Endothelial cell of hepatic sinusoid (primary cell): ENCODE measurements around the gene LSP1.
"Not testable (repeated sequence)": the region's sequence is repeated elsewhere in the genome, so short reads cannot be mapped to it uniquely, and the experiment has no call there.

Source experiments
- in situ Hi-C: cut with HindIII; loops from 2 replicates; pipeline ENCODE4 v1.10.0; 2017; ENCODE audit warnings: low sequenced_read_pairs

The LSP1 gene

DNA sequence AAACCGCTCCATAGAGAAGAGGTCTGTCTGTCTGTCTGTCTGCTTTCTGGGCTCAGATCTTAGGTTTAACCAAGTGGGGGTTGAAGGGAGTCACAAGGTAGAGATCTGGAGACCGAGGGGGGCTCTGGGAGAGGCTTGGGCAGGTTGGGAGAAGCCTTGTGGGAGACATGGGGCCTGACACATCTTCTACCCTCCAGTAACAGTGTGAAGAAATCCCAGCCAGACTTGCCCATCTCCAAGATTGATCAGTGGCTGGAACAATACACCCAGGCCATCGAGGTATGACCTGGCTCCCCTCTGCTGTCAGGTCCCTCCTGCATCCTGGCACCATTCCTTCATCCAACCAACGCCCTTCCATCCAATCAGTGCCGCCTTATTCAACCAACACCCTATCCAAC lies 31.4 kb downstream of the LSP1 start:
- in situ Hi-C loops: no loop called here

DNA sequence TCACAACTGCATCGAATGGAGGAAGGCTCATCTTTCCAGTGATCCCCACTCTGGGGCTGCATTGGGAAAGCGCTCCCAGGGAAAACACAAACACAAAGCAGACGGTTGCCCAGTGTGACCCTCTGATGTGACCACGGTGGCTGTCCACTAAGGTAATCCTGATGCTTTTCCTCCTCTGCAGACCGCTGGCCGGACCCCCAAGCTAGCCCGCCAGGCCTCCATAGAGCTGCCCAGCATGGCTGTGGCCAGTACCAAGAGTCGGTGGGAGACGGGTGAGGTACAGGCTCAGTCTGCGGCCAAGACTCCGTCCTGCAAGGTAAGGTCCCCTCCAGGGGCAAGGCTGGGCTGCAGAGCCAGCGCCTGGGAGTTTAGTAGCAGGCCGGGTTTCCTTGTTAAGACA lies 33.7 kb downstream of the LSP1 start:
- in situ Hi-C loops: not testable (repeated sequence)

DNA sequence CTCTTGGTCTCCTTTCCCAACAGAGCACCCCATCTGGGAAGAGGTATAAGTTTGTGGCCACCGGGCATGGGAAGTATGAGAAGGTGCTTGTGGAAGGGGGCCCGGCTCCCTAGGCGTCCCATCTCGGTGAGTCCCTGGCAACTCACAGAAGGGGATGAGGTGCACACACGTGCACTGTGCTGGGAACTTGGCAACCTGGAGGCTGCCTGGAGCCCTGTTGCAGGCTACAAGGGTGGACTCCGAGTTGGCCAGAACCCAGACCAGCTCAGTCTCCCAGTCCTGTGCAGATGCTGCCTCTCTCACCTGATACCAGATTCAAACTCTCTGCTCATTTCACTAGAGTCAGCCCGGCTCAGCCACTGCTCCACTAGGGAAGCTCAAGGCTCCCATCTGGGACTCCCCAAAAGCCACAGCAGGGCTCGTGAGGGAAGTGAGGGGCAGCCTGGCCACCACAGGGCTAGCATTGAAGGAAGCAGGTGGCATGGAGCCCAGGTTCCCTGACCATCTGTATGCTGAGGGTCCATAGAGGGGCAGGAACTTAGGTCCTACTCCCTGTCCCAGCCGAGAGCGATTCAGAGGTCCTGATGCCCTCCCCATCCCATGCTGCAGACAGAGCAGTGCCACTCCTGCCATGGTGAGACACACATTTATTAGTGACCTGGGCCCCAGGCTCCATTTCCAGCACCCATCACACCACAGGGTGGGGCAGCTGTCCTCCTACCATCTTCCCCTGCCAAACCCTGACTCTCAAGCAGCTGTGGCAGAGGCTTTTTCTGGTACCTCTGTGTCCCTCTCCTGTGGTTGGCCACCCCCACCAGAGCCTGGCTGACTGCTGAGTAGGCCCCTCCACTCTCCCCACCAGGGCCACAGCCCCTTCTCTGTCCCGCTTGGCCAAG lies 34.8 kb downstream of the LSP1 start:
- in situ Hi-C loops: no loop called here

DNA sequence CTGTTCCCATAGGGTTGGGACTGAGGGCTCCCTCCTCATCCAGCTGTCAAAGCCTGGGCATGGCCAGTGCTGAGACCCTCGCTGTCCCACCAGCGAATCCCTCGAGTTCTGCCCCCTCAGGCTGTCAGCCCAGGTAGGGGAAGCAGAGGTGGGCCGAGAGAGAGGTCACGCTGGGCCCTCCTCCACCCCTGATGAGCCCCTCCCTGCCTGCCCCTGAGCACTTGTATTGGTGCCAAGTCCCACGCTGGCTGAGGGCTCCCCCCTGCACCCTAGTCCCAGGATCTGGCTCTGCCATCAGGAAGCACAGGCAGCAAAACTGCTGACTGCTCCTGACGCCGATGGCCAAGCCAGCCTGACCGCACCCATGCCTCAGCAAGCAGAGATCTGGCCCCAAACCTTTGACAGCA lies 35.5 kb downstream of the LSP1 start:
- in situ Hi-C loops: no loop called here

DNA sequence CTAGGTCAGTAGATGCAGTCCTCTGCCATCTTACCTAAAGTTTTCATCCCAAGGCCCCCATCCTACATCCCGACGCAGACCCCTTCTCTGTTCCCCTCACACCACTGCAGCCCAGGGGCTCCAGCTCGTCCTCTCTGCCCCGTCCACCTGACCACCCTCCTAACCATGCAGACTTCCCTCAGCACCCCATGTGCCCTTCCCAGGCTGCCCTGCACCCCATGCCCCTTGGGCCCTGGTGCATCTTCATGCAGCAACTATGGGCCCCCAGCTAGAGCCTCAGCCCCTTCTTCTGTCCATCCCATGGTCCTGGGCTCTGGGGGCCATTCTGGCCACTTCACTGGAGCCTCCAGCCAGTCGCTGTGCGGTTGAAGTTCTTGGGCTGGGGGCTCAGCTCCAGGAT lies 35.9 kb downstream of the LSP1 start:
- in situ Hi-C loops: no loop called here

DNA sequence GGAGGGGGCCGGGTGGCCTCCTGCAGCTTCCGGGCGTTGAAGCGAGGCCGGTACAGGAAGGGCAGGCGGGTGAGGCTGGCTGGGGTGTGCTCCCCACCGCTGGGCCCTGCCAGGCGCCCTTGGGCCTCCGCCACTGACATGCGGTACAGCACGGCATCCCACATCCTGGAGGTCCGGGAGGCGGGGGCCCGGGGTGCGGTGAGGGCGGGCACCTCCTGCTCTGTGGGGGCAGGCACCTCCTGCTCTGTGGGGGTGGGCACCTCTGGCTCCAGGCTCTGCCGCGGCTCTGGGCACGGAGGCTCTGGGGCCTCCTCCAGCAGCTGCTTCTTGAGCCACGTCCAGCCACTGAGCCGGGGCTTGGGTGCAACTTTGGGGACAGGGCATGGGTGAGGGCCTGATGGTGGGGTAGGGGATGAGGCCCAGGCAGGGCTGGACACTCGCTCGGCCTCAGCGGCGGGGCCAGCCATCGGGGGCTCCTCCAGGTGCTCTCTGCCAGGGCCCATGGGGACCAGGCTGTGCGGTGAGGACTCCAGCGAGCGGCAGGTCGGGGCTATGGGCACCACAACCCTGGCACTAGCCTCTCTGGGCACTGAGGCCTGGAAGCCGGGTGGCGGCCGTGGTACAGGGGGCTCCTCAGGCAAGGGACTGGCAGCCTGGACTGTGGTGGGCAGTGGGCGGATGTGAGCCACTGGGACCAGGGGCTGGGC lies 36.5 kb downstream of the LSP1 start:
- in situ Hi-C loops: no loop called here

DNA sequence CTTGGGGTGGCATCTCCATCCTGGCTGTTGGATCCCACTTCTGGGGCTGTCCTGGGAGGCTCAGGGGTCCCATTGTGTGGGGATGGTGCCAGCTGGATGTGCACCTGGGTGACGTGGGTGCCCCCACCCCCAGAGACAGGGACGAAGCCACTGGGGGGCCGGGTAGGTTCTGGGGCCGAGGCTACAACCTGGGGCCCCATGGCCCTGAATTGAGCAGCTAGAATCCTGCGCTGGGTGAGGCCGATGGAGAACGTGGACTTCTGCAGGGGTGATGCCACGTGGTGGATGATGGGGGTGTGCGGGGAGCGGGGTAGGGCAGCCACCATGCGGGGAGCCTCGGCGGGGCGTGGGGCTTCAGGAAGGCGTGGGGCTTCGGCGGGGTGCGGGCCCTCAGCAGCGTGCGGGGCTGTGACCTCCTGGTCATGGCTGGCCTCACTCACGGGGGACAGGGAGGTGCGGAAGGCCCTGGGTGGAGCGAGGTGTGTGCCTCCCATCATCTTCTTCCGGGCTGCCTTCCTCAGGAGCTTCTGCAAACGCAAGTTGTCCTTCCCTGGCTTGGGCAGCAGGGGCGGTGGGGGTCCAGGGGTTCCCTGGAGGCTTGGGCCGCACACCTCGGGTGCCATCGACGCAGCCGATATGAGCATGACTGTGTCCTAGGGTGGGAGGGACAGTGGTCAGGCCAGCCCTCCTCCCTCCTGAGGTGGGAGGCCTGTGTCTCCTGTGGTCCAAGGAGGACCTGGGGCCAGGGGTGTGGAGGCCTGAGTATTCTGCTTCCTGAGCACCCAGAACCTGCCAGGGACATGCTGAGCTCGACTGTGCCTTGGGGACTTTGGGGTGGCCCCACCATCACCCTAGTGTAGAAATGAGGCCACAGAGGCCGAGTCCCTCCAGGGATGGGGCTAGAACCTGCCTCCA lies 37.3 kb downstream of the LSP1 start:
- in situ Hi-C loops: no loop called here

DNA sequence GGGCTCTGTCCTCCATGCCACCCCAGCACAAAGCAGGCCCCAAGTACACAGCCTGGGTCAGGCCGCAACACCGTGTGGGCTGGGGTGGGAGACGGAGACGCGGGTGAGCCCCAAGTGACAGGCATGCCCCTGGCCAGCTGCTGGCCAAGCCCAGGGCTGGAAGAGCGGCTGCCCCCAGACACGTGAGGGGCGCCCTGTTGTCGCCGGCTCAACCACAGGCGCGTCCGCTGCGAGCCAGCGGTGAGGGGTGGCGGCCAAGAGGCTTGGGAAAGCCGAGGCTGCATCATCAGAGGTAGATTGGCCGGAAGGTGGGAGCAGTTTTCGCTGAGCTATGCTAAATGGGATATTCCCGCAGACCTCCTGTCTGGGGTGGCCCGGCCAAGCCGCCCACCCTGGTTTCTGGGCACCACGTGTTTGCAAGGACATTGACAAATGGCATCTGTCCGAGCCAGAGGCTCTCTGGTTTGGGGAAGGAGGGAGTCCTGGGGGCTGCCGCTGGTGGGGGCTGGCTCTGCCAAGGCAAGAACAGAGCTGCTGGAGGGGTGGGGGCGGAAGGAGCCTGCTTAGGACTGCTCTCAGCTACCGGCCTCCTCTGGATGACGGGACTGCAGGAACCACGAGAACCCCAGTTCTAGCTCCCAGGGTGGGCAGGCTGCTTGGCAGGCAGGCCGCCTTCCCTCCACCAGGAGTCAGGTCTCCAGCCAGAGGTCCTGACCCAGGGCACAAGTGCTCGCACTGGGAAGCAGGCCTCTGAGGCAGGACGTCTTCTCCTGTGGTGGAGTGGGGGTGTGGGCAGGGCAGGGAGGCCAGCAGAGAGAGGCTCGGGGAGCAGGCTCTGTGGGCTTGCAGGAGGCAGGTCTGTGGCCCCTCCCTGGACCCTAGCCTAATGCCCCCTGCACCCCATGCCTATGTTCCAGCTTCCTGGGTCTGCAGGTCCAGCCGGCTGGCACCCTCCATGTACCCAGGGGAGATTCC lies 38.3 kb downstream of the LSP1 start:
- in situ Hi-C loops: no loop called here

DNA sequence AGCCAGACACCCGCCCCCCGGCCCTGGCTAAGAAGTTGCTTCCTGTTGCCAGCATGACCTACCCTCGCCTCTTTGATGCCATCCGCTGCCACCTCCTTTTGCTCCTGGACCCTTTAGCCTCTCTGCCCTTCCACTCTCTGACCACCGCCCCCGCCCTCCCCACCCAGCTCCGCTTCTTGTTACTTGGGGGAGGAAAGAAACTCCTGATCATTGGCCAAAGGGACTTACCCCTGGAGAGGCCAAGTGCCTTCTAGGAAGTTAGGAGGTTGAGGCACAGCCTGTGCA lies 38.9 kb downstream of the LSP1 start, which contains the start of gene PRR33:
PRR33 (minus strand) TSS at position 65 of the 285 bp plus-strand sequence. CDS start 1,311 bp downstream, outside the sequence.
- in situ Hi-C loops: no loop called here

DNA sequence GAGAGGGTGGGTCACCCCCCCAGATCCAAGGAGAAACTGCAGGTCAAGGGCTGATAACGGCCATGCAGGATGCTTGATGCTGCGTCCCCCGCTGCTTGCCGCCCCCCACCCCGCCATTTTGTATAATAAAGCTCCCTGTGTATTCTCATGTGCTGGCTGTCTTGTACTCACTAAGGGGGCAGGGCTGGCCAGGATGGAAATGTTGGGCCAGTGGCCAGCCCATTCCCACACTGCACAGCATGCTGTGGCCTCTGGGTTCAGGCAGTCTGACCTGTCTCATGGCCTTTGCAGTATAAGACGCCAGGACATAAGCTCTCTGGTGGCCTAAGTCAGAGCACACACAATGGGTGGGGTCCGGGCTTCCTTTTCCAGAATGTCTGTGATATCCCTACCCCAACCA lies 39.2 kb downstream of the LSP1 start:
- in situ Hi-C loops: no loop called here

DNA sequence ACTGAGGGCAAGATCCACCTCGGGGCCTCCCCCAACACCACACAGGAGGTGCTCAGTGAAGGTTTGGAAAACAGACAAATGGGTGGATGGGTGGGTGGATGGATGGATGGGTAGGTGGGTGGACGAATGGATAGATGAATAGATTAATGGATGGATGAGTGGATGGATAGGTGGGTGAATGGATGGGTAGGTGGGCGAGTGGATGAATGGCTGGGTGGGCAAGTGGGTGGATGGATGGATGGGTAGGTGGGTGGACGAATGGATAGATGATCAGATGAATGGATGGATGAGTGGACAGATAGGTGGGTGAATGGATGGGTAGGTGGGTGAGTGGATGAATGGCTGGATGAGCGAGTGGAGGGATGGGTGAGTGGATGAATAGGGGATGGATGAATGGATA lies 39.7 kb downstream of the LSP1 start:
- in situ Hi-C loops: no loop called here

DNA sequence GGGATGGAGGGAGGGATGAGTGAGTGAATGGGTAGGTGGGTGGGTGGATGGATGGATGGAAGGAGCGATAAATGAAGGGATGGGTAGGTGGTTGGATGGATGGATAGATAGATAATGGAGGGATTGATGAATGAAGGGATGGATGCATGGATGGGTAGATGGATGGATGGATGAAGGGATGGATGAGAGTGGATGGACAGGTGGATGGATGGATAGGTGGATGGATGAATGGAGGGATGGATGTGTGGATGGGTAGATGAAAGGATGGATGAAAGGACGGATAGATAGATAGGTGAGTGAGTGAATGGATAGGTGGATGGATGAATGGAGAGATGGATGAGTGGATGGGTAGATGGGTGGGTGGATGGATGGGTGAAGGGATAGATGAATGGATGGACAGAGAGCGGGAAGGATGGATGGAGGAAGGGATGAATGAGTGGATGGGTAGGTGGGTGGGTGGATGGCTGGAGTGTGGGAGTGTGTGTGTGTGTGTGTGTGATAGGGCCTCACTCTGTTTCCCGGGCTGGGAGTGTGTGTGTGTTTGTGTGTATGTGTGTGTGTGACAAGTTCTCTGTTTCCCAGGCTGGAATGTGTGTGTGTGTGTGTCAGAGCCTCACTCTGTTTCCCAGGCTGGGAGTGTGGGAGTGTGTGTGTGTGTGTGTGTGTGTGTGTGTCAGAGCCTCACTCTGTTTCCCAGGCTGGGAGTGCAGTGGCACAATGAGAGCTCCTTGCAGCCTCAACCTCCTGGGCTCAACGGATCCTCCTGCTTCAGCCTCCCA lies 40.9 kb downstream of the LSP1 start:
- in situ Hi-C loops: no loop called here

DNA sequence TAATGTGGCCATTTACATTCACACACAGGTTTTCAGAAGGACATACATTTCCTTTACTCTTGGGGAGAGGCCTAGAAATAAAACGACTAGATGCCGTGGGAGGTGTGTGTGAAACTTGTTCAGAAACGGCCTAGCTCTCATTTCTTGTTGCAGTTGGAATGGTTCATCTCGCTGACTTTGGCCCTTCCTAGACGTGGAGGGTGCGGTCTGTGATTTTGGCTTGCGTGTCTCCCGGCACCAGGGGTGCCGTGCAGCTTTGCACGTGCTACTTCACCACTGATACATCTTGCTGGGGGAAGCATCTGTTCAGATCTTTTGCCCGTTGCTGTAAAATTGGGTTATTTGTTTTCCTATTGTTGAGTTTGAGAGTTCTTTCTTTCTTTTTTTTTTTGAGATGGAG lies 41.9 kb downstream of the LSP1 start:
- in situ Hi-C loops: no loop called here

DNA sequence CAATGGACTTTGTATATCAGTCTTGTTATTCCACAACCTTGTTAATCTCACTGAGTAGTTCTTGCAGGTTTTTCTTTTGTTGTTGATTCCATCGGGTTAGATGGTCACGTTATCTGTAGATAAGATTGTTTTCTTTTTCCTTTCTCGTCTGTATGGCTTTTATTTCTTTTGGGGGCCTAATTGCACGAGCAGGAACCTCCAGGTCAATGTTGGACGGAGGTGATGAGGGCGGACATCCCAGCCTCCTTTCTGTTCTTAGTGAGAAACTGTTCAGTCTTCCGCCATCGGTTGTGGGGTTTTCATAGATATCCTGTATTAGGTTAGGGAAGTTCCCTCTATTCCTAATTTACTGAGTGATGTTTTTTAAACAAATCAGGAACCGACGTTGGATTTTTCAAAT lies 43.6 kb downstream of the LSP1 start:
- in situ Hi-C loops: no loop called here

DNA sequence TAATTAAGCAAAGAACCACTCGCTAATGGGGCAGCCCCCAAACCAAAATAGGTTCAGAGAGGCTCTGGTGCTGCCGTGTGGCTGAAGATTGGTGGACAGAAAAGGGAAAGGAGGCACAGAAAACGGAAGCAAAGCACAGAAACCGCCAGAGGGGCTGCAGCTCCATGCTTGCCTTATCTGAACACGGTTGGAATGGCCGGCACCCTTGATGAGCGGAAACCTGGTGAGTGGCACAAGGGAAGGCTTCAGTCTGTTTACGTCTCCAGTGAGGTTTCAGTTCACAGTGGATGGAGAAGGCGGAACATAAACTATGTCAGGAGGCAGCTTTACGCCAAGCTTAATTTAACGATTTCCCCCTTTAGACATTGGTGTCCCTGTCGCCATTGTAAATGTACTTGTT lies 44.0 kb downstream of the LSP1 start:
- in situ Hi-C loops: no loop called here

DNA sequence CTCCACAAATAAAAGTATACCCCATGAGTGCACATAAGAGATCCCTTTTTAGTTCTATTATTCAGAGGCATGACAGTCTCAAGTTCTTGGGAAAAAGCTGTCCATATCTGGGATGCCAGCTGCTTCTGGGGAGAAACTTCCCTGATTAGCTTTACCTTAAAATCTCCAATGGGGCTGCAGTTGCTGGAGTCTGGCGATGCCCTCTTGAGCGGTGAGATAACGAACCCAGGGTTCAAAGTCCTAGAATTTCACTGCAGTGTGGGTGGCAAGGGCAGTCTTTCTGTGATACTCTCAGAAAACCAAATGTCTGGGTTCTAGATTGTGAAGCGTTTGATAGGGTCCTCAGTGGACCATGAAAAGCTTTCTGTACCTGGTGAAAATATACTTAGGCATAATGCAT lies 46.2 kb downstream of the LSP1 start:
- in situ Hi-C loops: no loop called here

DNA sequence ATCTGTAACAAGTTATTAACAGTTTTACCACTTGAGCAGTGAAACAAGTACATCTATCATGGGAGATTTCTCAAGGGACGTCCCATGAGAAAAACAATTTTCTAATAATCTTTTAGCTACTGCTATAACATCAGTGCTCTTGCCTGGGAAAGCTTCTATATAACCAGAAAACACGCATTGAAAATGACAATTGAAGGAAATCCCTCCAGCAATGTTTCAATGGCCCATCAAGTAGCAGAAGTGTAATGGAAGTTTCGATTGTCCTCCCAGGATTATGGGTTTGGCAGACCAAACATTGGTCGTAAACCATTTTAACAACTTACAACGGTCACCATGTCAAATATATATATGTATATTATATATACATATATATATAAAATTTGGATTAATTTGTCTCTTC lies 46.8 kb downstream of the LSP1 start:
- in situ Hi-C loops: no loop called here

DNA sequence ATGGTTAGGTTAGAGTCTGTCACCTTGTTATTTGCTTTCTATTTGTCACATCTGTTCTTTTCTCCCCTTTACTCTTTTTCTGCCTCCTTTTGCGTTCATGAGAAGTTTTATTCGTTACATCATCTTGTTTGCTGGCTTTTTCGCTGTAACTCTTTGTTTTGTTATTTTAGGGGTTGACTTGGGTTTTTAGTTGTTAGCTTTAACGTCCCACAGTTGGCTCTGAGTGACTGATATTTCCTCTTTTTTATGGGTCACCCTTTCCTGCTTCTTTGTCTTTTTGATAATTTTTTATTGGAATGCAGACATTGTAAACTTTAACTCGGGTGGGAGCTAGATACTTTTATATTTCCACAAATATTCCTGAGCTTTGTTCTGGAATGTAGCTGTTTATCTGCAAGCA lies 53.3 kb downstream of the LSP1 start:
- in situ Hi-C loops: no loop called here

DNA sequence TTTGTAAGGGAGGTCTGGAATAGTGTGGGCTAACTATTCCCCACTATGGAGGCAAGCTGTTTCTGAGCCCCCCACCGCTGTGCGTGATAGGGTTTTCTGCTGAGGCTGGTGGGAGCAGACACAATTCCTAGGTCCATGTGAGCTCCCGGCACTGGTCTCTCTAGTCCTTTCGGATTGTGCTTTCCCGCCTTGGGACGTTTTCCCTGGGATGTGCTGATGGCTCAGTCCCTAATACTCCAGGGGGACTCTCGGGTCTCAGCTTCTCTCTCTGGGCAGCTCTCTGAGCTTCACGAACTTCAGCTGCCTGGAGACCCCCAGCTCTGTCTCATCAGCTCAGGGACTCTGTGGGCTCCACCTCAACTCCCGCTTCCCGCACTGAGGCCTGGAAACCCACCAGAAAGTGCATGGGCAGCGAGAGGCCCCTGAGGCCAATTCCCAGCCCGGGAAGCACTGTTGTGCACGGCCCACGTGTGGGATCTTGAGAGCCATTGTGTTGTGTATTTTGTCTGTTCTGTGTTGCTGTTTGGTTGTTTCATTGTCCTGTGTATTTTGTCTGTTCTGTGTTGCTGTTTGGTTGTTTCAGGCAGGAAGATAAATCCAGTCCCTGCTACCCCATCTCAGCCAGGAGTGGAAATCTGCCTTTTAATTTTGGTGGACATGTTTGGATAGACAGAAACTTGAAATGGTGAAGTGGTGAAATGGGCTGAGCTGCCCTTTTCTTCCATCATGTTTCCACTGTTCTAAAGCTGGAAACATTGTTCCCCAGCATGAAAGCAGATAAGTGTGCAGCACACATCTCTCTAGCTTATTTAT lies 53.9 kb downstream of the LSP1 start:
- in situ Hi-C loops: no loop called here
